ENCODE results near the gene LRRC1. TPM values are rescaled to one million over a fixed set of nuclear protein-coding genes. Genes with fewer than 3 reads are reported as not detected.
A peak's percentile ranks its signal among the peaks of the same experiment; 100 is the strongest.

The LRRC1 gene
- total and polyA plus RNA-seq, 2 of the 13 experiments (the other 11 are each of a cell fraction or from before 2014, with no cell fraction given) = 15.6 to 27.7 TPM

- TF ChIP-seq DR1 (CRISPR knock-in tag; IDR thresholded peaks at IDR 0.05) (no peak), ZBTB46 (CRISPR knock-in tag; IDR thresholded peaks at IDR 0.05; ENCODE audit: borderline replicate concordance) (no peak), ZNF549 (CRISPR knock-in tag; IDR thresholded peaks at IDR 0.05) (no peak), XRCC5 (optimal IDR thresholded peaks at IDR 0.05; ENCODE audit: low read length) (no peak), KLF9 (CRISPR knock-in tag; IDR thresholded peaks at IDR 0.05; ENCODE audit: low read depth) (no peak), DRAP1 (CRISPR knock-in tag; IDR thresholded peaks at IDR 0.05) (peak; percentile 55), HNF1A (IDR thresholded peaks at IDR 0.05; ENCODE audit: low read depth) (peak; percentile 97), HNF1A (CRISPR knock-in tag; IDR thresholded peaks at IDR 0.05; ENCODE audit: borderline replicate concordance) (peak; percentile 94; the same call in 1 of the 2 replicates), ATF5 (CRISPR knock-in tag; IDR thresholded peaks at IDR 0.05; ENCODE audit: low read depth) (no peak), YEATS2 (CRISPR knock-in tag; IDR thresholded peaks at IDR 0.05; ENCODE audit: borderline replicate concordance) (peak; percentile 72; the same call in 1 of the 2 replicates), NCOA1 (CRISPR knock-in tag; IDR thresholded peaks at IDR 0.05) (peak; percentile 68; the same call in 1 of the 2 replicates), ZFP62 (CRISPR knock-in tag; IDR thresholded peaks at IDR 0.05) (no peak), ZNF337 (CRISPR knock-in tag; IDR thresholded peaks at IDR 0.05; ENCODE audit: borderline replicate concordance, low read depth) (0 out of 2 replicates have a peak, but pooled peaks have one; percentile 70), PCBP2 (optimal IDR thresholded peaks at IDR 0.05; ENCODE audit: low read depth, low read length, poor library complexity, severe bottlenecking) (no peak), SP4 (CRISPR knock-in tag; IDR thresholded peaks at IDR 0.05) (peak; percentile 53; the same call in 1 of the 2 replicates), KDM4B (CRISPR knock-in tag; IDR thresholded peaks at IDR 0.05) (no peak), ZNF7 (CRISPR knock-in tag; IDR thresholded peaks at IDR 0.05) (peak; percentile 40; the same call in 1 of the 2 replicates), ZNF234 (CRISPR knock-in tag; conservative IDR thresholded peaks at IDR 0.05) (no peak), NFYB (CRISPR knock-in tag; IDR thresholded peaks at IDR 0.05) (no peak), ZNF777 (CRISPR knock-in tag; IDR thresholded peaks at IDR 0.05) (no peak), ZFX (CRISPR knock-in tag; IDR thresholded peaks at IDR 0.05; ENCODE audit: low read depth) (0 out of 2 replicates have a peak, but pooled peaks have one; percentile 37), SMARCC2 (IDR thresholded peaks at IDR 0.05) (no peak), KDM2A (CRISPR knock-in tag; IDR thresholded peaks at IDR 0.05; ENCODE audit: borderline replicate concordance, low read depth) (no peak), CBX5 (CRISPR knock-in tag; IDR thresholded peaks at IDR 0.05; ENCODE audit: borderline replicate concordance) (0 out of 2 replicates have a peak, but pooled peaks have one; percentile 20), ZSCAN29 (CRISPR knock-in tag; conservative IDR thresholded peaks at IDR 0.05) (no peak)
Observed at GRCh38 chr6:53854843-53855567, 60.2 kb downstream of the LRRC1 start (continued).

Measured in HepG2 (cell line).